Cardiac muscle cell (in vitro differentiated cells and primary cell): ENCODE measurements around the gene ROCK2. TPM values are rescaled to one million over a fixed set of nuclear protein-coding genes. Genes with fewer than 3 reads are reported as not detected.

Experiments
- DNase-seq, 2 donors: peaks; one replicate each; pipeline versions ENCODE4 v3.0.0 to v3.0.0-alpha.2; 2010 to 2017; ENCODE audit warnings: low read depth in 1 of 2, low spot score in 1 of 2
- H3K27ac ChIP-seq: fragments of 200-600 bp; sonication (generic); 2 replicates; pipeline ENCODE4 v1.5.1; 2016
- H3K27me3 ChIP-seq: fragments of 200-600 bp; sonication (generic); 2 replicates; pipeline ENCODE4 v1.6.0; 2016; ENCODE audit warnings: control low read depth
- H3K36me3 ChIP-seq: fragments of 200-600 bp; sonication (generic); 2 replicates; pipeline ENCODE4 v1.5.1; 2016; ENCODE audit warnings: control low read depth
- H3K4me1 ChIP-seq: fragments of 200-600 bp; sonication (generic); 2 replicates; pipeline ENCODE4 v1.8.1; 2017; ENCODE audit warnings: low read depth, mild to moderate bottlenecking, mixed run types
- H3K4me3 ChIP-seq: fragments of 200-600 bp; sonication (generic); 2 replicates; pipeline ENCODE4 v1.5.1; 2016; ENCODE audit warnings: mild to moderate bottlenecking
- H3K9me3 ChIP-seq: fragments of 200-600 bp; sonication (generic); 2 replicates; pipeline ENCODE4 v1.5.1; 2017; ENCODE audit warnings: low read depth, mild to moderate bottlenecking, control low read depth
- CTCF ChIP-seq: IDR thresholded peaks from 2 replicates; pipeline ENCODE4 v1.5.1; 2012; ENCODE audit warnings: low read depth, mild to moderate bottlenecking, low read length
- polyA plus RNA-seq: library from polyadenylated mRNA; unstranded; fragments of >200 nt; fragmentation: Nextera tagmentation; extraction: Ambion mirVana; gene quantifications from 2 replicates; pipeline ENCODE4 v1.2.1, GENCODE V29; 2016
- total RNA-seq: library from RNA; depleted of rRNA; stranded (reverse); fragments of >200 nt; gene quantifications from 2 replicates; pipeline ENCODE4 v1.2.3, GENCODE V29; 2016

Gene ROCK2
- total and polyA plus RNA-seq, 2 experiments from 2014 or later, result 18.9 to 31.7 TPM

GRCh38 chr2:11389052-11389420 is 44.6 kb upstream of the ROCK2 start:
- TF ChIP-seq CTCF, result no peak
- DNase-seq, result no peak
- H3K4me3 ChIP-seq, result no peak overlapping the region
- H3K9me3 ChIP-seq, result no peaks in the 10 kb centered on the region
- H3K27ac ChIP-seq, result peak overlapping the region; percentile 24
- H3K4me1 ChIP-seq, result peaks cover 29% of the 10 kb centered on the region
- H3K27me3 ChIP-seq, result no peaks in the 10 kb centered on the region
- no peaks in the 10 kb centered on the region for H3K36me3 ChIP-seq

GRCh38 chr2:11388262-11389051 is 44.0 kb upstream of the ROCK2 start:
- TF ChIP-seq CTCF, result no peak
- Histone ChIP-seq H3K27ac (peak overlapping the region; percentile 24), H3K9me3 (no peaks in the 10 kb centered on the region), H3K27me3 (no peaks in the 10 kb centered on the region), H3K36me3 (no peaks in the 10 kb centered on the region), H3K4me3 (no peak overlapping the region), H3K4me1 (peaks cover 25% of the 10 kb centered on the region)
- DNase-seq, result no peak

GRCh38 chr2:11387843-11388242 is 43.4 kb upstream of the ROCK2 start:
- H3K9me3 ChIP-seq, result no peaks in the 10 kb centered on the region
- no peaks in the 10 kb centered on the region for H3K27me3 ChIP-seq
- peak overlapping the region; percentile 16 for H3K27ac ChIP-seq
- H3K4me1 ChIP-seq, result peaks cover 22% of the 10 kb centered on the region
- TF ChIP-seq CTCF, result no peak
- no peak overlapping the region for H3K4me3 ChIP-seq
- no peaks in the 10 kb centered on the region for H3K36me3 ChIP-seq
- DNase-seq, result no peak

- H3K9me3 ChIP-seq, result no peaks in the 10 kb centered on the region
- H3K27ac ChIP-seq, result no peak overlapping the region
These were observed 42.6 kb upstream of the ROCK2 start for GRCh38 chr2:11387100-11387390.

GRCh38 chr2:11385847-11386246 is 41.4 kb upstream of the ROCK2 start:
- H3K27me3 ChIP-seq, result no peaks in the 10 kb centered on the region
- H3K4me3 ChIP-seq, result no peak overlapping the region
- no peak for DNase-seq
- H3K9me3 ChIP-seq, result no peaks in the 10 kb centered on the region
- no peak for TF ChIP-seq CTCF
- H3K36me3 ChIP-seq, result no peaks in the 10 kb centered on the region
- peak overlapping the region; percentile 12 for H3K27ac ChIP-seq
- H3K4me1 ChIP-seq, result peaks cover 22% of the 10 kb centered on the region

More at GRCh38 chr2:11387100-11387390, 42.6 kb upstream of the ROCK2 start:
- Histone ChIP-seq H3K36me3 (no peaks in the 10 kb centered on the region), H3K4me3 (no peak overlapping the region), H3K27me3 (no peaks in the 10 kb centered on the region), H3K4me1 (peaks cover 22% of the 10 kb centered on the region)
- TF ChIP-seq CTCF, result no peak
- peak in 1 of 2 donors; percentile 32 for DNase-seq
